ENCODE results near the gene SLC6A17. TPM values are rescaled to one million over a fixed set of nuclear protein-coding genes. Genes with fewer than 3 reads are reported as not detected.
A peak's percentile ranks its signal among the peaks of the same experiment; 100 is the strongest.

The SLC6A17 gene
- polyA plus RNA-seq, 3 donors = not detected

GRCh38 chr1:110172001-110172400 is 21.7 kb downstream of the SLC6A17 start:
- Histone ChIP-seq H3K9ac (ENCODE audit: insufficient read depth, low read length, poor library complexity, severe bottlenecking) (no peak overlapping the region), H3K4me2 (replicated peaks; ENCODE audit: extremely low read depth, low read length, poor library complexity, severe bottlenecking) (no peak overlapping the region), H3K27ac (ENCODE audit: low read depth in 1 of 2, low read length in 2 of 2) (no peak overlapping the region), H2AFZ (ENCODE audit: insufficient read depth, low read depth, low read length, poor library complexity, severe bottlenecking) (no peak overlapping the region), H3K27me3 (ENCODE audit: control insufficient read depth in 2 of 2, insufficient read depth in 2 of 2, low read length in 2 of 2) (no peaks in the 10 kb centered on the region), H3K79me2 (ENCODE audit: insufficient read depth, low read length) (no peaks in the 10 kb centered on the region), H3K36me3 (replicated peaks in 1 of 2; ENCODE audit: control insufficient read depth in 1 of 2, insufficient read depth in 2 of 2, low read length in 2 of 2) (no peaks in the 10 kb centered on the region), H3K4me3 (replicated peaks in 1 of 3; ENCODE audit: low read depth in 2 of 3, low read length in 3 of 3) (no peak overlapping the region), H3K9me3 (replicated peaks in 1 of 2; ENCODE audit: control insufficient read depth in 1 of 2, insufficient read depth in 1 of 2, low read length in 2 of 2) (no peaks in the 10 kb centered on the region), H4K20me1 (ENCODE audit: insufficient read depth, low read length) (no peaks in the 10 kb centered on the region), H3K4me1 (ENCODE audit: control insufficient read depth in 1 of 2, insufficient read depth in 2 of 2, low read length in 2 of 2) (no peaks in the 10 kb centered on the region)
- WGBS (ENCODE audit: insufficient coverage) = 98% methylated on average over 8 of the region's 10 CpGs
- Mint-ChIP-seq H3K27me3 (ENCODE audit: low read depth in 3 of 3) (peaks cover 5 to 13% (median 13%) of the 10 kb centered on the region in 3 donors), H3K4me3 (no peak overlapping the region), H3K36me3 (no peaks in the 10 kb centered on the region), H3K27ac (peak overlapping the region in 1 of 7 donors; percentile 54), H3K9me3 (no peaks in the 10 kb centered on the region), H3K4me1 (peaks cover 5% of the 10 kb centered on the region)
- TF ChIP-seq CTCF (IDR thresholded peaks at IDR 0.05) = no peak
- no peak for DNase-seq
- intact Hi-C loops (cut with micrococcal nuclease) = loop anchor here in 1 of 2 donors (5.0 kb wide), 1 partner anchor 50 kb away; no protein-coding TSS in a partner anchor

- no peak overlapping the region for H3K27ac ChIP-seq (ENCODE audit: low read depth in 1 of 2, low read length in 2 of 2)
- H2AFZ ChIP-seq (ENCODE audit: insufficient read depth, low read depth, low read length, poor library complexity, severe bottlenecking) = no peak overlapping the region
- Mint-ChIP-seq H3K4me1 (peaks cover 5% of the 10 kb centered on the region), H3K9me3 (no peaks in the 10 kb centered on the region), H3K4me3 (no peak overlapping the region), H3K27ac (peak overlapping the region in 2 of 7 donors; percentile 37 to 44), H3K27me3 (ENCODE audit: low read depth in 3 of 3) (peaks cover 5 to 13% (median 11%) of the 10 kb centered on the region in 3 donors), H3K36me3 (no peaks in the 10 kb centered on the region)
- intact Hi-C loops (cut with micrococcal nuclease) = loop anchor here in 1 of 2 donors (5.0 kb wide), 1 partner anchor 49 kb away; no protein-coding TSS in a partner anchor
- H3K4me1 ChIP-seq (ENCODE audit: control insufficient read depth in 1 of 2, insufficient read depth in 2 of 2, low read length in 2 of 2) = no peaks in the 10 kb centered on the region
- no peak for DNase-seq
- no peak overlapping the region for H3K9ac ChIP-seq (ENCODE audit: insufficient read depth, low read length, poor library complexity, severe bottlenecking)
- 85% methylated on average over 13 of the region's 15 CpGs for WGBS (ENCODE audit: insufficient coverage)
- TF ChIP-seq CTCF (IDR thresholded peaks at IDR 0.05) = no peak
- H3K9me3 ChIP-seq (replicated peaks in 1 of 2; ENCODE audit: control insufficient read depth in 1 of 2, insufficient read depth in 1 of 2, low read length in 2 of 2) = no peaks in the 10 kb centered on the region
- no peak overlapping the region for H3K4me3 ChIP-seq (replicated peaks in 1 of 3; ENCODE audit: low read depth in 2 of 3, low read length in 3 of 3)
- H3K36me3 ChIP-seq (replicated peaks in 1 of 2; ENCODE audit: control insufficient read depth in 1 of 2, insufficient read depth in 2 of 2, low read length in 2 of 2) = no peaks in the 10 kb centered on the region
- no peaks in the 10 kb centered on the region for H4K20me1 ChIP-seq (ENCODE audit: insufficient read depth, low read length)
- no peaks in the 10 kb centered on the region for H3K27me3 ChIP-seq (ENCODE audit: control insufficient read depth in 2 of 2, insufficient read depth in 2 of 2, low read length in 2 of 2)
- H3K4me2 ChIP-seq (replicated peaks; ENCODE audit: extremely low read depth, low read length, poor library complexity, severe bottlenecking) = no peak overlapping the region
- H3K79me2 ChIP-seq (ENCODE audit: insufficient read depth, low read length) = no peaks in the 10 kb centered on the region
Observed at GRCh38 chr1:110173466-110174105, 23.3 kb downstream of the SLC6A17 start.
